GM19043 (cell line): ENCODE data around the gene PRPSAP1.
"Not testable (repeated sequence)": the region's sequence is repeated elsewhere in the genome, so short reads cannot be mapped to it uniquely, and the experiment has no call there.

Experiments used
- ATAC-seq: cut with Tn5 transposase; IDR thresholded peaks from one replicate; pipeline ENCODE4 v1.9.1; 2021; ENCODE audit warnings: low read depth; ENCODE audit not compliant: unreplicated experiment

The PRPSAP1 gene

DNA sequence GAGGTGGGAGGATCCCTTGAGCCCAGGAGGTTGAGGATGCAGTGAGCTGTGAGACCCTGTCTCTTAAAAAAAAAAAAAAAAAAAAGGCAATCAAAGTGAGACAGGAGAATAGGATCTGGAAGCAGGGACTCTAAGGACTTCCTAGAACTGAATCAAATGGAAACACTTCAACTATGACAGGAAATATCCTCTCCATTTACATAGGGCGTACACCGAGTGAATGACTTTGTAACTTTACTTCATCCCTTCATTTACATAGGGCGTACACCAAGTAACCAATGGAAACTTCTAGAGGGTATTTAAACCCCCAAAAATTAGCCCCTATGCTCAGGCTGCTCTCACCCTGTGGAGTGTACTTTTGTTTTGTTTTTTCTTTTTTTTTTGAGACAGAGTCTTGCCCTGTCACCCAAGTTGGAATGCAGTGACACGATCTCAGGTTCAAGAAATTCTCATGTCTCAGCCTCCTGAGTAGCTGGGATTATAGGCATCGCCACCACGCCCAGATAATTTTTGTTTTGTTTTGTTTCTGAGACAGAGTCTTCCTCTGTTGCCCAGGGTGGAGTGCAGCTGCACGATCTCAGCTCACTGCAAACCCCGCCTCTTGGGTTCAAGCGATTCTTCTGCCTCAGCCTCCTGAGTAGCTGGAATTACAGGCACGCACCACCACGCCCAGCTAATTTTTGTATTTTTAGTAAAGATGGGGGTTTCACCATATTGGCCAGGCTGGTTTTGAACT lies 9.6 kb upstream of the PRPSAP1 start:
- ATAC-seq, result no peak

DNA sequence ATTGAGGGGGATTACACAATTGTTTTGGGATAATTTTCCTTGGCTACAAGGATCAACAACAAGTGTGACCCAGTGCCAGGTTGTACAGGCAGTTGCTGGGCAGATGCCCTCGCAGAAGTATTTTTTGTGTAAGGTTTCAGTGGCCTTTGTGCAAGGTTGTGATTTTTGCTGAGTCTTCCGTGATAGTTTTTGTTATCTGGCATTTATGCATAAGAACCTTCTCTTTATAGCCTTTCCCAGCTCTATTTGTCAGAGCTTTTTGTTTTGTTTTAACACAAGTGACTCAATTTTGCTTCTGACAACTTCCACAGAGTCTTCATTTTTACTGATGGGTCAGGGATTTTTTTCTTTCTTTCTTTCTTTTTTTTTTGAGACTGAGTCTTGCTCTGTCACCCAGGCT lies 6.7 kb upstream of the PRPSAP1 start:
- ATAC-seq, result no peak

DNA sequence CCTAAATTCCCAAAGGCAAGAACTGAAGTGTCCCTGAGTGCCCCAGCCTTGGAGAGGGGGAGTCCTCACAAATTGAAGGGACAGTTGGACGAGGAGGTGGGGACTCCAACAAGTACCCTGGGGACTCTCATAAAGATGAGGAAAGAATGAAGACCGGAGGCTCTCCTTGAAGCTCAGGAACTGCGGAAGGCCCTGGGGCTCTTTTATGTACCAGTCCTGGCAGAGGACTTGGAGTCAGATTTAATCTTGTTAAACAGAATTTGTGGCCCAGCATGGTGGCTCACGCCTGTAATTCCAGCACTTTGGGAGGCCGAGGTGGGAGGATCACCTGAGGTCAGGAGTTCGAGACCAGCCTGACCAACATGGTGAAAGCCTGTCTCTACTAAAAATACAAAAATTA lies 6.1 kb upstream of the PRPSAP1 start:
- ATAC-seq, result not testable (repeated sequence)

DNA sequence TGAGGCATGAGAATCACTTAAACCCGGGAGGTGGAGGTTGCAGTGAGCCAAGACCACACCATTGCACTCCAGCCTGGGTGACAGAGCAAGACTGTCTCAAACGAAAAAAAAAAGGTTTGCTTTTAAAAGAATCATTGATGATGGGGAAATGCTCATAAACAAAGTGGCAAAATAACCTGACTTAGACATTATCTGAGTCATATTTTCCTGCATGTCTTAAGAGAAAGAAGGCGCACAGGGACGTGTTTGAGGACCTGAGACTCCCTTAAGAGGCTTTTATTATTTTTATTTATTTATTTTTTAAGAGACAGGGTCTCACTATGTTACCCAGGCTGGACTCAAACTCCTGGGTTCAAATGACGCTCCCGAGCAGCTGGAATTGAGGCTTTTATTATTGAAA lies 5.7 kb upstream of the PRPSAP1 start:
- no peak for ATAC-seq

DNA sequence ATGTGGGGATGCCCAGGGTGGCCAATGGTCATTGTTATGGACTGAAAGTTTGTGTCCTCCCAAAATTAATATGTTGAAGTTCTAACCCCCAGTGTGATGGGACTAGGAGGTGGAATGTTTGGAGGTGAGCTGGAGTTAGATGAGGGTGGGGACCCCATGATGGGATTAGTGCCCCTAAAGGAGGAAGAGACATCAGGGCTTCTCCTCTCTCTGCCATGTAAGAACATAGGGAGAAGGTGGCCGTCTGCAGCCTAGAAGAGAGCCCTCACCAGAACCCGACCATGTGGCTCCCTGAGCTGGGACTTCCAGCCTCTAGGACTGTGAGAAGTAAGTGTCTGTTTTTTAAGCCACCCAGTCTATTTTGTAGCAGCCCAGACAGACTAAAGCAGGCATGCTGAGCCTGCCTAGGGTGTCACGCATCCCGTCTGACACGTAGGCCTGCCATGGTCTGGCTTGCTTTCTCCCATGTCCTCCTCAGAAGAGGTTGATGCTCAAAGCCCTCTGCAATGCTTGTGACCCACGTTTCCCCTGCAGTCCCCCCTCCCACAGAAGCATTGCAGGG lies 4.0 kb upstream of the PRPSAP1 start:
- no peak for ATAC-seq

DNA sequence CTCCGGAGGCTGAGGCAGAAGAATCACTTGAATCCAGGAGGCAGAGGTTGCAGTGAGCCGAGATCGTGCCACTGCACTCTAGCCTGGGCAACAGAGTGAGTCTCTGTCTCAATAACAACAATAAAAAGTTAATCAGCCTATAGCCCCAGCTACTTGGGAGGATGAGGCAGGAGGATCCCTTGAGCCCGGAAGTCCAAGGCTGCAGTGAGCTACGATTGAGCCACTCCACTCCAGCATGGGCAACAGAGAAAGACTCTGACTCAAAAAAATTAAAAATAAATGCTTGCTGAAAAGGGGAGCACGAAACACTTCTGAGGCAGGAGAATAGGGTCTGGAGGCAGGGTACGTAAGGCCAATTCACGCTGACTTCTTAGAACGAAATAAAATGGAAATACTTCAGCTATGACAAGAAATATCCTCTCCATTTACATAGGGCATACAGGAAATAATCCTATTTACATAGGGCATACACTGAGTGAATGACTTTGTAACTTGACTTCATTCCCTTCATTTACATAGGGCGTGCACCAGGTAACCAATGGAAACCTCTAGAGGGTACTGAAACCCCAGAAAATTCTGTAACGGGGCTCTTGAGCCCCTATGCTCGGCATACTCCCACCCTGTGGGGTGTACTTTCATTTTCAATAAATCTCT lies 3.2 kb upstream of the PRPSAP1 start:
- ATAC-seq, result no peak

DNA sequence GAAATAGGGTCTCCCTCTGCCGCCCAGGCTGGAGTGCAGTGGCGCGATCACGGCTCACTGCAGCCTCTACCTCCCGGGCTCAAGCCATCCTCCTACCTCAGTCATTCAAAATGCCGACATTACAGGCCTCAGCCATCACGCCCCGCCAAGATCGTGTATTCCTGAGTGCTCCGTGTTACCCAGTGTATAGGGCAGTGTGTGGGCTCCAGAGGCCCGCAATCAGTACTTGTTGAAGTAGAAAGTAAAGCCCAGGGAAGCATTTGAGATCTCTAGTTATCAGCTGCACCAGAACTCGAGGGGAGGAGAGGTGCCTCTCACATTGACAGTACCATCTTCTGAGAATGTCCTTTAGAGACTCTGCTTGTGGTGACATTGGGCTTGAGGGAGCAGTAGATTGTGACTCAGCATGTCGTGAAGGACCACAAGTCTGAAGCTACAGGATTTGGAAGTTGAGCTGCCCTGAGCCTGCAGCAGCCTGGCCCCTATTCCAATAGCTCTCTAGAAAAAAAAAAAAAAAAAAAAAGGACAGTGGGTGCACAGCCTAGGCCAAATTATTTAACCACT lies 1.1 kb upstream of the PRPSAP1 start:
- no peak for ATAC-seq

DNA sequence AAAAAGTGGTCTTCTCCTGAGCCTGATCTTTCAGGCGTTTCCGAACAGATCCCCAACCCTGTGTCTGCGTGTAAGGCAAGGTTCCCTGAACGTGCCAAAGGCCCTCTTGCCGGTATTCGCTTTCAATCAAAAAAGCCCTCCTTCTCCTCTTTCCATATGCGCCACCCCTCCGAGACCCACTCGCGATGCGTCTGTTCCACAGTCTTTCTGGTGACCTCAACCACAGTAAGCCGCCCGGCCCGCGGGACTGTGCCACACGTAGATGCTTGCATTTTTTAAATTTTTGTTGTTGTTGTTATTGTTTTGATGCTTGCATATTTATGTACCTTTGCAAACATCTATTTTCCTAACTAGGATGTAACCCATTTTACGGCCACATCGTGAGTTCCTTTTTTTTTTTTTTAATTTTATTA lies 607 bp upstream of the PRPSAP1 start:
- ATAC-seq, result no peak

DNA sequence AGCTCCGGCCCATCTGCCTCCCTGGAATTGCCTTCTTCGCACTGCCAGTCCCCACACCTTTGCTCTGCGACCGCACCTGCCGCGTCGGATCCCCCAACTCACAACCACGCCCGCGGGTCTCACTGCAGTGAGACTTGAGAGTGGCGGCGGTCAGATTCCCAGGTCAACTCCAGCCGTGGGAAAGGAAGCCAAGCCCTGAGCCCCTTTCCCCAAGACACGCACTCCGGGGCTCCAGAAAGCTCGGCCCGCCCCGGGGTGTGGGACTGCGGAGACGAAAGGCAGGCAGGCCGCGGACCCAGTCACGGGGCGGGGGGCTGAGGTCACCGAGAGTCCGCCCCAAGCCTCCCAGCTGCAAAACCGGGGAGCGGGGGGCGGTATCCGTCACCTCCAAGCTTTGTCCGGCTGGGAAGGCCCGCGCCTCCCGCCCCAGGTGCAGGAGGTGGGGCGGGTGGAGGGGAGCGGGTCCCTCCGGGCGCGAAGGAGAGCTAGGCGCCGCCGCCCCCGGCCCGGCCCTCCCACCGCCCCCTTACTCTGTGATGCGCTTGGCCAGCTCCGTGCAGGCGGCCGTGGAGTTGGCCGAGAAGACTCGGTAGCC lies 615 bp downstream of the PRPSAP1 start:
- ATAC-seq, result peak; percentile 11

DNA sequence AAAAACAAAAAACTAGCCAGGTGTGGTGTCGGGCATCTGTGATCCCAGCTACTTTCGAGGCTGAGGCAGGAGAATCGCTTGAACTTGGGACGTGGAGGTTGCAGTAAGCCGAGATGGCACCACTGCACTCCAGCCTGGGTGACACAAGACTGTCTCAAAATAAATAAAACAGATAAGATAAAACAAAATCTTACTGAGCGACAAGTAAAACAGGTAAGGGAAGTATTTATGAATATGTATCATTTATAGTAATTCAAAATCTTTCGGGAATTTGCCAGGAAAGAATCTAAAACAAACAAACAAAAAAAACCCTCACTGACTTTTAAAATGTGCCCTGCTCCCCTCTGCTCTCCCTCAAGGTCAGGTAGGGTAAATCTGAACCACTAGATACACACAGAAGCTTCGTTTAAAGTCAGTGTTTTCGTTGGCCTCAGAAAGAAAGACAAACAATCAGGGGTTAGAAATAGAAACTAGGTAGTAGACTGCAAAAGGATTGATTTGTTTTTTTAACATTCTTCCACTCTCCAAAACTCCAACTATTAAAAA lies 2.1 kb downstream of the PRPSAP1 start:
- ATAC-seq, result no peak

DNA sequence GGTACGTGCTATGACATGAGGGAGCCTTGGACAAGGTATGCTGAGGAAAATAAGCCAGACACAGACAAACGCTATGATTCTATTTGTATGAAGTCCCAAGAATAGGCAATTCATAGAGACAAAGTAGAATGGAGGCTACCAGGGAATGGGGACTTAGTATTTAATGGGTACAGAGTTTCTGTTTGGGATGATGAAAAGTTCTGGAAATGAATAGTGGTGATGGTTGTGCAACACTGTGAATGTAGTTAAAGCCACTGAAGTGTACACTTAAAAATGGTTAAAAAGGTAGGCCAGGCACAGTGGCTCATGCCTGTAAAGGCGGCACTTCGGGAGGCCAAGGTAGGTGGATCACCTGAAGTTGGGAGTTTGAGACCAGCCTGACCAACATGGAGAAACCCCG lies 3.3 kb downstream of the PRPSAP1 start:
- no peak for ATAC-seq

DNA sequence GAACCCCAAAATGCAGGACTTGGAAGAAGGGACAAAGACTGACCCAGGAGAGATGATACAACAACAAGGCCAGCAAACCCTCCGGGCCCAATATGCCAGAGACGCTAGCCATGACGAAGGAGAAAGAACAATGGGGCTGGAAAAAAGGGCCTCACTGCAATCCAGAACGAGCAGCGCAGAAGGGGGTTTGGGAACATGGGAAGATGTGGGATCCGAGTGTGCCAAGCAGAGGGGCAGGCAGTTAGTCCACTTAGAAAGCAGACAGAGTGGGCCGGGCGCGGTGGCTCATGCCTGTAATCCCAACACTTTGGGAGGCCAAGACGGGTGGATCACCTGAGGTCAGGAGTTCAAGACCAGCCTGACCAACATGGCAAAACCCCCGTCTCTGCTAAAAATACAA lies 6.8 kb downstream of the PRPSAP1 start:
- ATAC-seq, result not testable (repeated sequence)

DNA sequence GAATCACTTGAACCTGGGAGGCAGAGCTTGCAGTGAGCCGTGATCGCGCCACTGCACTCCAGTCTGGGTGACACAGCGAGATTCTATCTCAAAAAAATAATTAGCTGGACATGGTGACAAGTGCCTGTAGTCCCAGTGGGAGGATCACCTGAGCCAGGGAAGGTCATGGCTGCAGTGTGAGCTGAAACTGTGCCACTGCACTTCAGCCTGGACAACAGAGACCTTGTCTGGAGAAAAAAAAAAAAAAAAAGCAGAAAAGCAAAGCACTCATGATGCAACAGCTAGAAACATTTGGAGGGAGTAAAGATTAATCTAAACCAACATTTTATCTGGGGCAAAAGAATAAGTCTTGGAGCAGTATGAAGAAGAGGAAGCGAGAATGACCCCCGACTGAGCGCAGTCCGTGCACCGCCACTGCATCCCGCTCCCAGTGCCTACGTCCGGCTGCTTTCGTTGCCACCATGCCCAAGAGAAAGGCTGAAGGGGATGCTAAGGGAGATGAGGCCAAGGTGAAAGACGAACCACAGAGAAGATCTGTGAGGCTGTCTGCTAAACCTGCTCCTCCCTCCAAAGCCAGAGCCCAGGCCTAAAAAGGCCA lies 8.2 kb downstream of the PRPSAP1 start:
- no peak for ATAC-seq

DNA sequence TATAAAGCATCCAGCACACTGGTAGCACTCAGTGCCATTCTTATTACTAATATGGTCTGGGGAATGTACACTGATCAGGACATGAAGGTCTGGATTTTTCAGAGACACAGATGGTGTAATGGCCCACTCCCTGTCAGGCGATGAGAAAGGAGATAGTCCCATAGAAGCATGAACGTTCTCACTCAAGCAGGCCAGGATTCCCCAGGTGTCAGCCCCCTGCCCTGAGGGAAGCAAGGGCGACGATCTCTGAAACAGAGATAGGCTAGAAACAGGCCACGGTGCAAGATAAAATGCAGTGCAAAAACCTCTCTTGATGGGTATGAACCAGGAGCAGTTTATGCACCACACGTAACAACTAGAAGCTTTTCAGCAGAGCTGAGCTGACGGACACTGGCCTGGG lies 10.6 kb downstream of the PRPSAP1 start:
- no peak for ATAC-seq

DNA sequence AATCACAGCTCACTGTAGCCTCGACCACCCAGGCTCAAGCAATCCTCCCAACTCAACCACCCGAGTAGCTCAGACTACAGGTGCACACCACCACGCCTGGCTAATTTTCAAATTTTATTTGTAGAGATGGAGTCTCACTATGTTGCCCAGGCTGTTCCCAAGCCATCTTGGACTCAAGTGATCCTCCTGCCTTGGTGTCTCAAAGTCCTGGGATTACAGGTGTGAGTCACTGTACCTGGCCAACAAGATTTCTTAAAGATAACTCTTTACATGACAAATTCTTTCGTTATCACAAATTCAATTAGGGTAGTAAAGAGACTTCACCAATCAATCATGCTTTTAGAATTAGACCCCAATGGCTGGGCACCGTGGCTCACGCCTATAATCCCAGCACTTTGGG lies 12.4 kb downstream of the PRPSAP1 start:
- no peak for ATAC-seq

DNA sequence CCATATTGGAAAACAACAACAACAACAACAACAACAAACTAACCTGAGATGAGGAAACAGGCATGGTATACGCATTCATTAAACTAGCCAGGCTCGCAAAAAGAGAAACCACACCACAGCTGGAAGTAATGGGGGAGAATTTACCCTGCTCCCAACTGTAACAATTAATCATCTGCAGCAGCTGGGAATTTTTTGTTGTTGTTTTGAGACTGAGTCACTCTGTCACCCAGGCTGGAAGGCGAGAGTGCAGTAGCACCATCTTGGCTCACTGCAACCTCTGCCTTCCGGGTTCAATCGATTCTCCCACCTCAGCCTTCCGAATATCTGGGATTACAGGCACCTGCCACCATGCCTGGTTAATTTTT lies 16.3 kb downstream of the PRPSAP1 start:
- ATAC-seq, result no peak

DNA sequence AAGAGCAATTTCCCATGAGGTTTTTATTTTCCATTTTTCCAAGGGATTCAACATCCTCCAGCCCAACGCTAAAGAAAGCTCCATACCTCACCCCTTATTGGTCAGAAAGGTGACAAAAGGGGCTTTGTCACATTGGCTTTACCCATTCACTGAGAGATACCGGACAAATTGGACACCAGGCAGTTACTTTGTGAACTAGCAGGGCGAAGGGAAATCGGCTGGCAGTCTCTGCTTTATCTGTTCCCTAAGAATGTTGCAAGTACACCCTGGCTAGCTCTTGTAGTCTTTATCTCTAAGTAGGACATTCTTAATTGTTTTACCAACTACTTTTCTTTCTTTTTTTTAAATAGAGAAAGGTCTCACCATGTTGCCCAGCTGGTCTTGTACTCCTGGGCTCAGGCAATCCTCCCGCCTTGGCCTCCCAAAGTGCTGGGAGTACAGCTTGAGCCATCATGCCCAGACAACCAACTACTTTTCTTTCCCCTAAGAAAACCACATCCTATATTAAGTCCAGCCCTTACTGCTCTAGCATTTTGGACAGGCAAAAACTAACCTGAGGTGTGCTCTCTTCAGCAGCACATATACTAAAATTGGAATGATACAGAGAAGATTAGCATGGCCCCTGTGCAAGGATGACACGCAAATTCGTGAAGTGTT lies 16.8 kb downstream of the PRPSAP1 start:
- ATAC-seq, result no peak

DNA sequence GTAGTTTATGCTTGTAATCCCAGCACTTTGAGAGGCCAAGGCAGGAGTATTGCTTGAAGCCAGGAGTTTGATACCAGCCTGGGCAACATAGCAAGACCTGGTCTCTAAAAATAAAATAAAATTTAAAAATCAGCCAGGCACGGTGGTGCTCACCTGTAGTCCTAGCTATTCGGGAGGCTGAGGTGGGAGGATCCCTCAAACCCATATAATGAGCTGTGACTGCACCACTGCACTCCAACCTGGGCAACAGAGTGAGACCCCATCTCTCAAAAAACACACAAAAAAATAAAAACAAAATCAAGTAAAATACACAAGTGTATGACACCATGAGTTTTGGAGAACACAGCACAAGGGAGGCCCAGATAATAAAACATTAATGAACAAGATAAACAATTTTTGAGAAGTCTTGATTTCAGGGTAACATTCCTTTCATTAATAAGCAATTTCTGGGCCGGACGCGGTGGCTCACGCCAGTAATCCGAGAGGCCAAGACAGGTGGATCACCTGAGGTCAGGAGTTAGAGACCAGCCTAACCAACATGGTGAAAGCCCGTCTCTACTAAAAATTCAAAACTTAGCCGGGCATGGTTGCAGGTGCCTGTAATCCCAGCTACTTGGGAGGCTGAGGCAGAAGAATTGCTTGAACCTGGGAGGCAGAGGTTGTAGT lies 17.9 kb downstream of the PRPSAP1 start:
- ATAC-seq, result no peak

DNA sequence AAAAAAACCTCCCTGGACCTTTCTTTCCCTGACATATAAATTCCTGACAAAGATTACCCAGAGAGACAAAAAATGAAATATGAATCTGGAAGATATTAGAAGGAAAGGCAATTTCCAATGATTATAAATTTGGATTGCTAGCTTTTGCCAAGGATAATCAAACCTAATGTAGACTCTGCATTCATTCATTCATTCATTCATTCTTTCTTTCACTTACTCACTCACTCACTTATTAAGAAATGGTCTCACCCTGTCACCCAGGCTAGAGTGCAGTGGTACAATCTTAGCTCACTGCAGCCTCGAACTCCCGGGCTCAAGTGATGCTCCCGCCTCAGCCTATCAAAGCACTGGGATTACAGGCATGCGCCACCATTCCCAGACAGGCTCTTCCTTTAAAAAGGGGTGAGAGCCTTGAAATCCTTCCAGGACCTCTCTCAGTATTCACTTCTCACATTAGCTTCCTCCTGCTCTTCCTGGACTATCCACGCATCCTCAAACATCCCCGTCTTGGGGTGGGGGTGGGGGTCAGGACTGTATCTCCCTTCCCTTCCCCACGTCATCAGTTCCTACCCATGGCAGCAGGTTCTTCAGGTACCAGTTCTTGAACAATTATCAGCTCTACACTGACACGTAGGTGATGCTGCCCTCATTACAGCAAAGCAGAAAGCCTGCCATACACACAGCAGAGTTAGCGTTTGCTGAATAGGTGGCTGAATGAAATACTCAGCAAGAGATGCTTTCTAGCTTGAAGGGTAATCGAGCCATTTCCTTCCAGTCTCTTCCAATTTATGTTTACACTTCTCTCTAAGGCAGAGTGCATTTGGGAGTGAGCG lies 19.8 kb downstream of the PRPSAP1 start:
- ATAC-seq, result no peak
